GM19035 (cell line): ENCODE measurements around the gene KRT71.
"Not testable (repeated sequence)": the region's sequence is repeated elsewhere in the genome, so short reads cannot be mapped to it uniquely, and the experiment has no call there.

Experiments
- ATAC-seq: cut with Tn5 transposase; IDR thresholded peaks from one replicate; pipeline ENCODE4 v1.9.1; 2021; ENCODE audit not compliant: unreplicated experiment

The KRT71 gene

GRCh38 chr12:52552681-52553195 is at the start of gene KRT71:
KRT71 (minus strand) TSS chr12:52553145; CDS start chr12:52553077, 68 bp downstream.
- no peak for ATAC-seq

- no peak for ATAC-seq
Measured at GRCh38 chr12:52602552-52602951, 49.6 kb upstream of the KRT71 start.

- no peak for ATAC-seq
Measured at GRCh38 chr12:52601671-52602070, 48.7 kb upstream of the KRT71 start.

- ATAC-seq: no peak
Measured at GRCh38 chr12:52600941-52601481, 48.1 kb upstream of the KRT71 start, which contains the start of gene KRT72. KRT72 (minus strand) TSS chr12:52601463; CDS start chr12:52601452, 11 bp downstream.

- ATAC-seq: no peak
Measured at GRCh38 chr12:52600475-52600874, 47.5 kb upstream of the KRT71 start.

GRCh38 chr12:52600071-52600470 is 47.1 kb upstream of the KRT71 start:
- ATAC-seq: no peak

- no peak for ATAC-seq
Measured at GRCh38 chr12:52598966-52599365, 46.0 kb upstream of the KRT71 start.

GRCh38 chr12:52594237-52594636 is 41.3 kb upstream of the KRT71 start:
- ATAC-seq: not testable (repeated sequence)

GRCh38 chr12:52591521-52591920 is 38.6 kb upstream of the KRT71 start:
- ATAC-seq: no peak

- no peak for ATAC-seq
Measured at GRCh38 chr12:52590021-52590420, 37.1 kb upstream of the KRT71 start.

- ATAC-seq: no peak
Measured at GRCh38 chr12:52587563-52587962, 34.6 kb upstream of the KRT71 start.

- ATAC-seq: no peak
Measured at GRCh38 chr12:52585946-52586345, 33.0 kb upstream of the KRT71 start.

GRCh38 chr12:52585066-52585465 is 32.1 kb upstream of the KRT71 start:
- no peak for ATAC-seq

- ATAC-seq: no peak
Measured at GRCh38 chr12:52584156-52584682, 31.3 kb upstream of the KRT71 start.

GRCh38 chr12:52582971-52583456 is 30.1 kb upstream of the KRT71 start:
- ATAC-seq: no peak

- no peak for ATAC-seq
Measured at GRCh38 chr12:52582486-52582885, 29.5 kb upstream of the KRT71 start.

GRCh38 chr12:52581481-52581880 is 28.5 kb upstream of the KRT71 start:
- no peak for ATAC-seq

- ATAC-seq: no peak
Measured at GRCh38 chr12:52581066-52581465, 28.1 kb upstream of the KRT71 start.

- no peak for ATAC-seq
Measured at GRCh38 chr12:52580496-52580895, 27.6 kb upstream of the KRT71 start.

GRCh38 chr12:52579468-52580465 is 26.8 kb upstream of the KRT71 start:
- ATAC-seq: no peak

GRCh38 chr12:52578469-52578868 is 25.5 kb upstream of the KRT71 start:
- ATAC-seq: no peak

GRCh38 chr12:52577316-52577715 is 24.4 kb upstream of the KRT71 start:
- ATAC-seq: no peak
